Measurements from ENCODE around the gene MCRIP1. TPM values are rescaled to one million over a fixed set of nuclear protein-coding genes. Genes with fewer than 3 reads are reported as not detected.

Gene MCRIP1
- total and polyA plus RNA-seq, 9 of the 15 experiments (the other 6 are each of a cell fraction or from before 2014, with no cell fraction given) = 0.39 to 35.8 (median 9.7) TPM

DNA sequence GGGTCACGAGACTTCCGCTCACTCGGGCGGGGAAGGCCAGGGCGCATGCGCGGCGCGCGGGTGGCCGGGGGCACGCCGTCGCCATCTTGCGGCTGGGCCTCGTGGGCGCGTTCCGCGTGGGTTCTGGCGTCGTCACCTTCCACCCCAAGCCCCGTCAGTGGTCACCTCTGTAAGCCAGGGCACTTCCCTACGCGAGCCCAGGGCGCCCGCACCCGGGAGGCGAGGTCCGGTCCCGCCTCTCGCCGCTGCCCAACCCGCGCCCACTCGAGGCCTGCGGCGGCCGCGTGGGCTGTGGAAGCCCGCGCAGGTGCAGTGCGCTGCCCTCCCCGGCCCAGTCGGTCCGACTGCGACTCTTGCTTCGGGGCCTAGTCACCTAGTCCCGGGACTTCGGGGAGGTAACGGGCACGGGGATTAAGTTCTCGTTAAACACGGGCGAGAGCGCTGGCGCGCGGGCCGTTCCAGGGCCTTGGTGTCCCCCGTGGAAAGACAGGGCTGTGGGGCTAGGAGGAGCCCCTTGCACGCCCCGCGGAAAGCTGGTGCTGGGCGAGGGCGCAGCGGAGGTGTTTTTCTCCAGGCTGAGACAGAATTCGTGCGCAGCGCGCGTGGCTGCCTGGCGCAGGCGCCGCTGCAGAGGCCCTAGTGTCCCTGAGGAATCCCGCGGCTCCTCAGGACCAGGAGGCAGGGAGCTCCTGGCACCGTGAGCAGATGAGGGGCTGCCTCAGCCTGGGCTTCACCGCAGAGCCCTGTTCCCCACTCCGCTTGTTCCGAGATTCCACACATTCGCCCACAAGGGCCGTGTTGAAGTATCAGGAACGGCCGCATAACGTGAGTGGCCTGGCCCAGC lies 38.5 kb upstream of the MCRIP1 start (continued):
- TF ChIP-seq, protein P1, sequence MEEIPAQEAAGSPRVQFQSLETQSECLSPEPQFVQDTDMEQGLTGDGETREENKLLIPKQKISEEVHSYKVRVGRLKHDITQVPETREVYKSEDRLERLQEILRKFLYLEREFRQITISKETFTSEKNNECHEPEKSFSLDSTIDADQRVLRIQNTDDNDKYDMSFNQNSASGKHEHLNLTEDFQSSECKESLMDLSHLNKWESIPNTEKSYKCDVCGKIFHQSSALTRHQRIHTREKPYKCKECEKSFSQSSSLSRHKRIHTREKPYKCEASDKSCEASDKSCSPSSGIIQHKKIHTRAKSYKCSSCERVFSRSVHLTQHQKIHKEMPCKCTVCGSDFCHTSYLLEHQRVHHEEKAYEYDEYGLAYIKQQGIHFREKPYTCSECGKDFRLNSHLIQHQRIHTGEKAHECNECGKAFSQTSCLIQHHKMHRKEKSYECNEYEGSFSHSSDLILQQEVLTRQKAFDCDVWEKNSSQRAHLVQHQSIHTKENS (CRISPR knock-in tag; IDR thresholded peaks at IDR 0.05) = no peak
- peak; percentile 13; the same call in 1 of the 2 replicates for TF ChIP-seq ZBTB7A (IDR thresholded peaks at IDR 0.05; ENCODE audit: borderline replicate concordance, control insufficient read depth, low read depth, low read length)
- peak; percentile 99 for TF ChIP-seq ETV5 (CRISPR knock-in tag; IDR thresholded peaks at IDR 0.05; ENCODE audit: low read depth)
- TF ChIP-seq EZH2 (IDR thresholded peaks at IDR 0.05; ENCODE audit: borderline replicate concordance, low read depth, low read length) = no peak
- peak; percentile 87 for TF ChIP-seq MEIS2 (IDR thresholded peaks at IDR 0.05; ENCODE audit: partially characterized antibody)
- TF ChIP-seq HDAC2 (IDR thresholded peaks at IDR 0.05) = peak; percentile 37; the same call in 1 of the 2 replicates
- TF ChIP-seq FOXJ2 (tag; IDR thresholded peaks at IDR 0.05) = no peak
- TF ChIP-seq ZNF449 (CRISPR knock-in tag; IDR thresholded peaks at IDR 0.05) = no peak
- TF ChIP-seq, protein P2, sequence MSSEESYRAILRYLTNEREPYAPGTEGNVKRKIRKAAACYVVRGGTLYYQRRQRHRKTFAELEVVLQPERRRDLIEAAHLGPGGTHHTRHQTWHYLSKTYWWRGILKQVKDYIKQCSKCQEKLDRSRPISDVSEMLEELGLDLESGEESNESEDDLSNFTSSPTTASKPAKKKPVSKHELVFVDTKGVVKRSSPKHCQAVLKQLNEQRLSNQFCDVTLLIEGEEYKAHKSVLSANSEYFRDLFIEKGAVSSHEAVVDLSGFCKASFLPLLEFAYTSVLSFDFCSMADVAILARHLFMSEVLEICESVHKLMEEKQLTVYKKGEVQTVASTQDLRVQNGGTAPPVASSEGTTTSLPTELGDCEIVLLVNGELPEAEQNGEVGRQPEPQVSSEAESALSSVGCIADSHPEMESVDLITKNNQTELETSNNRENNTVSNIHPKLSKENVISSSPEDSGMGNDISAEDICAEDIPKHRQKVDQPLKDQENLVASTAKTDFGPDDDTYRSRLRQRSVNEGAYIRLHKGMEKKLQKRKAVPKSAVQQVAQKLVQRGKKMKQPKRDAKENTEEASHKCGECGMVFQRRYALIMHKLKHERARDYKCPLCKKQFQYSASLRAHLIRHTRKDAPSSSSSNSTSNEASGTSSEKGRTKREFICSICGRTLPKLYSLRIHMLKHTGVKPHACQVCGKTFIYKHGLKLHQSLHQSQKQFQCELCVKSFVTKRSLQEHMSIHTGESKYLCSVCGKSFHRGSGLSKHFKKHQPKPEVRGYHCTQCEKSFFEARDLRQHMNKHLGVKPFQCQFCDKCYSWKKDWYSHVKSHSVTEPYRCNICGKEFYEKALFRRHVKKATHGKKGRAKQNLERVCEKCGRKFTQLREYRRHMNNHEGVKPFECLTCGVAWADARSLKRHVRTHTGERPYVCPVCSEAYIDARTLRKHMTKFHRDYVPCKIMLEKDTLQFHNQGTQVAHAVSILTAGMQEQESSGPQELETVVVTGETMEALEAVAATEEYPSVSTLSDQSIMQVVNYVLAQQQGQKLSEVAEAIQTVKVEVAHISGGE (CRISPR knock-in tag; IDR thresholded peaks at IDR 0.05) = peak in 1 of 3 experiments; percentile 72; a peak in 1 of 6 replicates
- 0 out of 2 replicates have a peak, but pooled peaks have one; percentile 59 for TF ChIP-seq SIN3B (IDR thresholded peaks at IDR 0.05; ENCODE audit: low read depth)
- TF ChIP-seq ESRRA (IDR thresholded peaks at IDR 0.05; ENCODE audit: borderline replicate concordance, low read depth) = peak; percentile 46; the same call in 1 of the 2 replicates
- TF ChIP-seq PREB (CRISPR knock-in tag; IDR thresholded peaks at IDR 0.05) = 0 out of 2 replicates have a peak, but pooled peaks have one; percentile 61
- no peak for TF ChIP-seq NELFE (IDR thresholded peaks at IDR 0.05; ENCODE audit: insufficient read depth, insufficient read length)
- TF ChIP-seq CAMTA2 (CRISPR knock-in tag; conservative IDR thresholded peaks at IDR 0.05) = no peak
- no peak for TF ChIP-seq ZNF197 (CRISPR knock-in tag; IDR thresholded peaks at IDR 0.05; ENCODE audit: low read depth)
- peak; percentile 85 for TF ChIP-seq ZNF583 (CRISPR knock-in tag; IDR thresholded peaks at IDR 0.05)
- no peak for TF ChIP-seq NFE2 (IDR thresholded peaks at IDR 0.05; ENCODE audit: low read depth)
- TF ChIP-seq FOXK1 (CRISPR knock-in tag; IDR thresholded peaks at IDR 0.05; ENCODE audit: borderline replicate concordance) = no peak; the same call in 1 of the 2 replicates
- peak; percentile 100 for TF ChIP-seq SAFB (IDR thresholded peaks at IDR 0.05; ENCODE audit: borderline replicate concordance, low read depth, low read length)

Data from K562 (cell line).